Activated T-cell treated with anti-CD3 and anti-CD28 coated beads, Interleukin-2, amount 50 U/mL, for 72 hours (primary cell): ENCODE measurements around the gene SLC1A3. TPM values are rescaled to one million over a fixed set of nuclear protein-coding genes. Genes with fewer than 3 reads are reported as not detected.

ENCODE experiments used
- ATAC-seq, 2 donors: fragments of 150-1000 bp; cut with Tn5 transposase; replicated peaks in 1 of 2; 2 replicates each; pipeline ENCODE4 v1.10.0; 2021; ENCODE audit warnings: moderate library complexity in 2 of 2, mild to moderate bottlenecking in 1 of 2
- DNase-seq, 2 donors: peaks; one replicate each; pipeline ENCODE4 v3.0.0; 2021 to 2022; ENCODE audit warnings: mixed read lengths in 1 of 2
- H3K27ac Mint-ChIP-seq: one replicate; pipeline ENCODE4 v1.8.0; 2022; ENCODE audit warnings: mild to moderate bottlenecking, moderate library complexity, mixed read lengths
- H3K27me3 Mint-ChIP-seq: one replicate; pipeline ENCODE4 v1.8.0; 2022; ENCODE audit warnings: low read depth, mixed read lengths
- H3K36me3 Mint-ChIP-seq, 2 donors: one replicate each; pipeline ENCODE4 v1.8.0; 2022; ENCODE audit warnings: mixed read lengths in 2 of 2, mild to moderate bottlenecking in 1 of 2; ENCODE audit not compliant: insufficient read depth in 2 of 2
- H3K4me1 Mint-ChIP-seq: one replicate; pipeline ENCODE4 v1.8.0; 2022; ENCODE audit warnings: low read depth, mixed read lengths
- H3K4me3 Mint-ChIP-seq, 2 donors: one replicate each; pipeline ENCODE4 v1.8.0; 2022; ENCODE audit warnings: mild to moderate bottlenecking in 2 of 2, mixed read lengths in 2 of 2, moderate library complexity in 2 of 2
- H3K9me3 Mint-ChIP-seq, 2 donors: one replicate each; pipeline ENCODE4 v1.8.0; 2022; ENCODE audit warnings: mixed read lengths in 2 of 2
- total RNA-seq, 2 donors: library from RNA; stranded (reverse); gene quantifications; one replicate each; pipeline ENCODE4 v1.2.3, GENCODE V29; 2022

The SLC1A3 gene
- total RNA-seq, 2 donors from 2014 or later, result 0.62 to 1.5 TPM

- ATAC-seq, result no peak
- Mint-ChIP-seq H3K9me3 (no peaks in the 10 kb centered on the region), H3K4me3 (no peak overlapping the region), H3K27me3 (peaks cover 67% of the 10 kb centered on the region), H3K4me1 (peaks cover 21% of the 10 kb centered on the region), H3K27ac (no peak overlapping the region), H3K36me3 (no peaks in the 10 kb centered on the region)
- no peak for DNase-seq
These were observed 1.7 kb downstream of the SLC1A3 start for GRCh38 chr5:36607838-36608783.

- Mint-ChIP-seq H3K27ac (no peak overlapping the region), H3K4me3 (no peak overlapping the region), H3K27me3 (peaks cover 45% of the 10 kb centered on the region), H3K36me3 (no peaks in the 10 kb centered on the region), H3K9me3 (no peaks in the 10 kb centered on the region), H3K4me1 (peaks cover 17% of the 10 kb centered on the region)
- ATAC-seq (no peak), DNase-seq (no peak)
These were observed 4.2 kb downstream of the SLC1A3 start for GRCh38 chr5:36610621-36611020.

- Mint-ChIP-seq H3K4me3 (no peak overlapping the region), H3K27ac (no peak overlapping the region), H3K4me1 (peaks cover 7% of the 10 kb centered on the region), H3K36me3 (no peaks in the 10 kb centered on the region), H3K9me3 (no peaks in the 10 kb centered on the region), H3K27me3 (peaks cover 34% of the 10 kb centered on the region)
- ATAC-seq, result no peak
- DNase-seq, result no peak
These were observed 5.3 kb downstream of the SLC1A3 start for GRCh38 chr5:36611520-36612274.

- no peaks in the 10 kb centered on the region for H3K4me1 Mint-ChIP-seq
- H3K27me3 Mint-ChIP-seq, result peaks cover 23% of the 10 kb centered on the region
- no peak overlapping the region for H3K27ac Mint-ChIP-seq
- no peak overlapping the region for H3K4me3 Mint-ChIP-seq
- H3K36me3 Mint-ChIP-seq, result no peaks in the 10 kb centered on the region
- no peaks in the 10 kb centered on the region for H3K9me3 Mint-ChIP-seq
- no peak for ATAC-seq
- DNase-seq, result no peak
These were observed 6.8 kb downstream of the SLC1A3 start for GRCh38 chr5:36613241-36613640.

GRCh38 chr5:36613771-36614656, 7.6 kb downstream of the SLC1A3 start:
- Mint-ChIP-seq H3K4me1 (no peaks in the 10 kb centered on the region), H3K36me3 (no peaks in the 10 kb centered on the region), H3K27ac (no peak overlapping the region), H3K9me3 (no peaks in the 10 kb centered on the region), H3K27me3 (peaks cover 18% of the 10 kb centered on the region), H3K4me3 (no peak overlapping the region)
- ATAC-seq (no peak), DNase-seq (no peak)

GRCh38 chr5:36614657-36615308, 8.4 kb downstream of the SLC1A3 start:
- H3K36me3 Mint-ChIP-seq, result no peaks in the 10 kb centered on the region
- DNase-seq (no peak), ATAC-seq (no peak)
- peaks cover 12% of the 10 kb centered on the region for H3K27me3 Mint-ChIP-seq
- H3K4me1 Mint-ChIP-seq, result no peaks in the 10 kb centered on the region
- no peaks in the 10 kb centered on the region for H3K9me3 Mint-ChIP-seq
- no peak overlapping the region for H3K27ac Mint-ChIP-seq
- H3K4me3 Mint-ChIP-seq, result no peak overlapping the region

GRCh38 chr5:36619012-36619635, 12.7 kb downstream of the SLC1A3 start:
- DNase-seq, result no peak
- Mint-ChIP-seq H3K36me3 (no peaks in the 10 kb centered on the region), H3K4me3 (no peak overlapping the region), H3K27ac (no peak overlapping the region), H3K27me3 (peaks cover 8% of the 10 kb centered on the region), H3K4me1 (no peaks in the 10 kb centered on the region), H3K9me3 (no peaks in the 10 kb centered on the region)
- ATAC-seq, result no peak

GRCh38 chr5:36621985-36622384, 15.6 kb downstream of the SLC1A3 start:
- H3K36me3 Mint-ChIP-seq, result no peaks in the 10 kb centered on the region
- H3K4me3 Mint-ChIP-seq, result no peak overlapping the region
- ATAC-seq, result no peak
- DNase-seq, result no peak
- peaks cover 8% of the 10 kb centered on the region for H3K27me3 Mint-ChIP-seq
- H3K27ac Mint-ChIP-seq, result no peak overlapping the region
- H3K9me3 Mint-ChIP-seq, result no peaks in the 10 kb centered on the region
- H3K4me1 Mint-ChIP-seq, result no peaks in the 10 kb centered on the region

GRCh38 chr5:36623832-36624231, 17.4 kb downstream of the SLC1A3 start:
- H3K4me3 Mint-ChIP-seq, result no peak overlapping the region
- H3K4me1 Mint-ChIP-seq, result no peaks in the 10 kb centered on the region
- ATAC-seq (no peak), DNase-seq (no peak)
- H3K27ac Mint-ChIP-seq, result no peak overlapping the region
- no peaks in the 10 kb centered on the region for H3K36me3 Mint-ChIP-seq
- H3K27me3 Mint-ChIP-seq, result peaks cover 15% of the 10 kb centered on the region
- no peaks in the 10 kb centered on the region for H3K9me3 Mint-ChIP-seq

GRCh38 chr5:36624277-36624676, 17.9 kb downstream of the SLC1A3 start:
- Mint-ChIP-seq H3K36me3 (no peaks in the 10 kb centered on the region), H3K4me1 (no peaks in the 10 kb centered on the region), H3K27me3 (peaks cover 19% of the 10 kb centered on the region), H3K9me3 (no peaks in the 10 kb centered on the region), H3K27ac (no peak overlapping the region), H3K4me3 (no peak overlapping the region)
- DNase-seq, result no peak
- ATAC-seq, result no peak

- no peaks in the 10 kb centered on the region for H3K36me3 Mint-ChIP-seq
- no peak overlapping the region for H3K27ac Mint-ChIP-seq
- H3K4me1 Mint-ChIP-seq, result peaks cover 6% of the 10 kb centered on the region
- H3K4me3 Mint-ChIP-seq, result no peak overlapping the region
- DNase-seq (no peak), ATAC-seq (no peak)
- H3K9me3 Mint-ChIP-seq, result no peaks in the 10 kb centered on the region
- peaks cover 34% of the 10 kb centered on the region for H3K27me3 Mint-ChIP-seq
These were observed 22.3 kb downstream of the SLC1A3 start for GRCh38 chr5:36628695-36629094.

GRCh38 chr5:36629729-36630128, 23.3 kb downstream of the SLC1A3 start:
- no peaks in the 10 kb centered on the region for H3K9me3 Mint-ChIP-seq
- H3K36me3 Mint-ChIP-seq, result no peaks in the 10 kb centered on the region
- DNase-seq (no peak), ATAC-seq (no peak)
- H3K27ac Mint-ChIP-seq, result no peak overlapping the region
- H3K27me3 Mint-ChIP-seq, result peaks cover 34% of the 10 kb centered on the region
- peaks cover 6% of the 10 kb centered on the region for H3K4me1 Mint-ChIP-seq
- no peak overlapping the region for H3K4me3 Mint-ChIP-seq
